H1 (cell line): ENCODE results near the gene ARL5A. TPM values are rescaled to one million over a fixed set of nuclear protein-coding genes. Genes with fewer than 3 reads are reported as not detected.

ENCODE experiments used
- CTCF ChIA-PET: fragments of 300-600 bp; sonication (Branson Sonifier 250); formaldehyde crosslinking; loops from one replicate; lab custom pipeline; 2021; ENCODE audit not compliant: partially characterized antibody; lab: Charles Lee
- POLR2A ChIA-PET: fragments of 300-600 bp; sonication (Branson Sonifier 250); formaldehyde crosslinking; loops from one replicate; lab custom pipeline; 2021; ENCODE audit warnings: inconsistent platforms; ENCODE audit not compliant: partially characterized antibody; lab: Charles Lee
- DNase-seq, 2 experiments: peaks; one replicate each; pipeline versions ENCODE4 v3.0.0 to v3.0.0-alpha.2; 2010 to 2022; ENCODE audit warnings: low spot score in 2 of 2, low read depth in 1 of 2, mixed read lengths in 1 of 2
- FAIRE-seq: peaks from 2 replicates; lab custom pipeline; 2011; peaks lifted over from hg19 to GRCh38; lab: Jason Lieb, UNC
- H2AFZ ChIP-seq: 2 replicates; pipeline ENCODE4 v1.8.1; 2012; ENCODE audit warnings: low read length, inconsistent platforms
- H2AK5ac ChIP-seq: 2 replicates; pipeline ENCODE4 v1.6.1; 2013; ENCODE audit warnings: low read depth, low read length
- H2BK120ac ChIP-seq: replicated peaks from 2 replicates; pipeline ENCODE3; 2013; ENCODE audit warnings: low read depth, low read length, inconsistent platforms
- H2BK12ac ChIP-seq: 2 replicates; pipeline ENCODE4 v1.6.1; 2013; ENCODE audit warnings: low read depth, low read length
- H2BK15ac ChIP-seq: 2 replicates; pipeline ENCODE4 v1.6.1; 2013; ENCODE audit warnings: low read length
- H2BK20ac ChIP-seq: 2 replicates; pipeline ENCODE4 v1.6.1; 2013; ENCODE audit warnings: low read length
- H2BK5ac ChIP-seq: 2 replicates; pipeline ENCODE4 v1.6.1; 2013; ENCODE audit warnings: low read depth, low read length
- H3K14ac ChIP-seq: 2 replicates; pipeline ENCODE4 v1.6.1; 2013; ENCODE audit warnings: inconsistent platforms; ENCODE audit not compliant: insufficient read length
- H3K18ac ChIP-seq: 2 replicates; pipeline ENCODE4 v1.6.1; 2013; ENCODE audit warnings: low read length; ENCODE audit errors: extremely low read depth
- H3K23ac ChIP-seq: 2 replicates; pipeline ENCODE4 v1.6.1; 2013; ENCODE audit warnings: inconsistent platforms; ENCODE audit not compliant: insufficient read length
- H3K23me2 ChIP-seq: 2 replicates; pipeline ENCODE4 v1.6.1; 2013; ENCODE audit warnings: low read depth, low read length
- H3K27ac ChIP-seq: 2 replicates; pipeline ENCODE4 v1.6.1; 2011; ENCODE audit warnings: low read depth, low read length, inconsistent platforms
- H3K27me3 ChIP-seq, 4 experiments: replicated peaks in 1 of 4; 1 replicate in 1 of 4; 2 replicates in 3 of 4; pipeline versions ENCODE4 v1.6.1 to v1.8.1; 2011 to 2013; ENCODE audit warnings: low read length in 3 of 4, mild to moderate bottlenecking in 3 of 4, inconsistent platforms in 2 of 4, mixed read lengths in 2 of 4, moderate library complexity in 1 of 4; ENCODE audit not compliant: control insufficient read depth in 3 of 4, insufficient read depth in 3 of 4; ENCODE audit errors: extremely low read depth in 1 of 4
- H3K36me3 ChIP-seq, 4 experiments: 2 replicates each; pipeline versions ENCODE4 v1.6.1 to v1.8.1; 2011 to 2013; ENCODE audit warnings: mild to moderate bottlenecking in 4 of 4, low read length in 3 of 4, moderate library complexity in 2 of 4, control low read depth in 1 of 4, inconsistent platforms in 1 of 4; ENCODE audit not compliant: insufficient read depth in 4 of 4, control insufficient read depth in 2 of 4
- H3K4ac ChIP-seq: replicated peaks from 2 replicates; pipeline ENCODE3; 2013; ENCODE audit warnings: low read length, low read depth, mixed read lengths, inconsistent platforms; ENCODE audit not compliant: insufficient read length
- H3K4me1 ChIP-seq, 4 experiments: replicated peaks in 1 of 4; 1 replicate in 1 of 4; 2 replicates in 3 of 4; pipeline versions ENCODE4 v1.6.1 to v1.8.1; 2011 to 2013; ENCODE audit warnings: low read length in 3 of 4, inconsistent platforms in 2 of 4, mixed read lengths in 1 of 4; ENCODE audit not compliant: insufficient read depth in 4 of 4, control insufficient read depth in 3 of 4
- H3K4me2 ChIP-seq, 2 experiments: 2 replicates each; pipeline versions ENCODE4 v1.6.1 to v1.8.1; 2011 to 2013; ENCODE audit warnings: low read depth in 2 of 2, low read length in 2 of 2, control low read depth in 1 of 2, inconsistent platforms in 1 of 2, mild to moderate bottlenecking in 1 of 2; ENCODE audit not compliant: insufficient read depth in 1 of 2
- H3K4me3 ChIP-seq, 4 experiments: fragments of 200-600, 300-600 bp in 1 of 4; sonication (generic), shearing (Covaris generic), sonication (Bioruptor Twin) in 1 of 4; 2 replicates each; pipeline versions ENCODE4 v1.5.1 to v1.8.1; 2011 to 2016; ENCODE audit warnings: low read length in 4 of 4, low read depth in 3 of 4, control low read depth in 2 of 4, inconsistent platforms in 2 of 4, mild to moderate bottlenecking in 2 of 4, mixed read lengths in 1 of 4, moderate library complexity in 1 of 4; ENCODE audit not compliant: insufficient read depth in 2 of 4; ENCODE audit errors: extremely low read depth in 1 of 4
- H3K56ac ChIP-seq: replicated peaks from 2 replicates; pipeline ENCODE3; 2013; ENCODE audit warnings: low read depth, mild to moderate bottlenecking, mixed read lengths, low read length, inconsistent platforms; ENCODE audit not compliant: insufficient read length
- H3K79me1 ChIP-seq: 2 replicates; pipeline ENCODE4 v1.6.1; 2013; ENCODE audit warnings: low read depth, low read length, control low read depth
- H3K79me2 ChIP-seq, 2 experiments: 2 replicates each; pipeline versions ENCODE4 v1.6.1 to v1.8.1; 2012 to 2013; ENCODE audit warnings: low read length in 2 of 2, mild to moderate bottlenecking in 2 of 2, inconsistent platforms in 1 of 2; ENCODE audit not compliant: insufficient read depth in 2 of 2, control insufficient read depth in 1 of 2
- H3K9ac ChIP-seq, 4 experiments: replicated peaks in 1 of 4; 1 replicate in 1 of 4; 2 replicates in 3 of 4; pipeline versions ENCODE4 v1.6.1 to v1.8.1; 2011 to 2013; ENCODE audit warnings: low read depth in 3 of 4, low read length in 3 of 4, control low read depth in 2 of 4, mild to moderate bottlenecking in 2 of 4, moderate library complexity in 2 of 4, inconsistent platforms in 1 of 4; ENCODE audit errors: extremely low read depth in 1 of 4
- H3K9me3 ChIP-seq, 2 experiments: 2 replicates each; pipeline versions ENCODE4 v1.6.1 to v1.8.1; 2012 to 2013; ENCODE audit warnings: mild to moderate bottlenecking in 2 of 2, moderate library complexity in 2 of 2, control low read depth in 1 of 2, inconsistent platforms in 1 of 2, low read depth in 1 of 2, low read length in 1 of 2, mixed read lengths in 1 of 2; ENCODE audit not compliant: insufficient read depth in 2 of 2
- H4K20me1 ChIP-seq, 2 experiments: replicated peaks in 1 of 2; 2 replicates each; pipeline versions ENCODE3 to v1.8.1; 2011 to 2013; ENCODE audit warnings: inconsistent platforms in 2 of 2, low read length in 2 of 2, mild to moderate bottlenecking in 1 of 2; ENCODE audit not compliant: insufficient read depth in 2 of 2, control insufficient read depth in 1 of 2
- H4K5ac ChIP-seq: 2 replicates; pipeline ENCODE4 v1.6.1; 2013; ENCODE audit warnings: low read length, low read depth, mixed read lengths, inconsistent platforms; ENCODE audit not compliant: insufficient read length
- H4K8ac ChIP-seq: 2 replicates; pipeline ENCODE4 v1.8.0; 2013; ENCODE audit warnings: mild to moderate bottlenecking, moderate library complexity, low read length, inconsistent platforms; ENCODE audit not compliant: insufficient read depth; ENCODE audit errors: extremely low read depth
- H4K91ac ChIP-seq: replicated peaks from 2 replicates; pipeline ENCODE3; 2013; ENCODE audit warnings: low read length, mixed read lengths, inconsistent platforms; ENCODE audit not compliant: insufficient read length
- RXRA ChIP-seq: IDR thresholded peaks from 2 replicates; pipeline ENCODE4 v1.6.1; 2011; ENCODE audit warnings: low read depth, mild to moderate bottlenecking, low read length, moderate library complexity; ENCODE audit not compliant: insufficient read depth
- TAF1 ChIP-seq: IDR thresholded peaks from 2 replicates; pipeline ENCODE4 v1.6.1; 2011; ENCODE audit warnings: mild to moderate bottlenecking, low read depth, low read length
- whole genome bisulfite sequencing, 2 experiments: shearing (Covaris generic) in 1 of 2; methylation state at CpG; one replicate each; pipeline versions ENCODE4 v1.1.6 to v1.1.7; 2013 to 2015; ENCODE audit warnings: low lambda C conversion rate in 2 of 2, mixed read lengths in 2 of 2, inconsistent platforms in 1 of 2, low coverage in 1 of 2, missing lambda C conversion rate in 1 of 2; ENCODE audit not compliant: insufficient replicate concordance in 2 of 2, insufficient coverage in 1 of 2, insufficient read length in 1 of 2; ENCODE audit errors: extremely low coverage in 1 of 2, missing lambda C conversion rate in 1 of 2; 5-methylcytosine and 5-hydroxymethylcytosine counted together
- polyA plus RNA-seq, 7 experiments: library from polyadenylated mRNA; depleted of rRNA in 3 of 7; stranded (reverse) in 5 of 7; unstranded in 2 of 7; fragments of >200 nt in 5 of 7; fragments of 200-250 nt in 2 of 7; gene quantifications; 1 replicate in 5 of 7; 2 replicates in 1 of 7; 4 replicates in 1 of 7; pipeline versions ENCODE4 v1.2.1 to v1.2.3, GENCODE V29; 2011 to 2013; ENCODE audit warnings: missing spikeins in 2 of 7, mixed read lengths in 2 of 7
- total RNA-seq: library from RNA; stranded (reverse); fragmentation: NEBNext Ultra II Directional; extraction: Animal tissue kit (Norgen Biotek cat#: 25700); gene quantifications from 2 replicates; pipeline ENCODE4 v1.2.1, GENCODE V29; 2021

Gene ARL5A
- total and polyA plus RNA-seq, 2 of the 8 experiments (the other 6 are each of a cell fraction or from before 2014, with no cell fraction given): 12.6 to 86.3 TPM

DNA sequence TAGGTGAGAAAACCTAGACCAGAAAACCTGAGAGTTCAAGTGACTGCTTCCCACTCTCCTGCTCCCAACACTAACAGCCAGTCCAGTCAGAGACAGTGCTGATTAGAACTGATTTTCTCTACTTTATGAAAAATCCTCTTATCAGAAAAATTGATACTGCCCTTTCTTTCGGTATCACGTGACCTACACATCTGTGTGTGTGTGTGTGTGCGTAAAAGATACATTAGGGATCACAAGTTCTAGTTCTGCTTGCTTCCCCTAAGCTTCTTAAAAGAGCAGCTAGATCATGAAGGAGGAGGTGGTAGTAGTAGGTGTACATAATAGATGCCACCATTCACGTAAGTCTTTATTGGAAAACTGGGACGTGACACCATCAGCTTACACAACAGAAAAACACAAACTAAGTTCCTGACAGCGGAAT is 1.5 kb downstream of the ARL5A start:
- Histone ChIP-seq H2AFZ (no peak overlapping the region), H3K18ac (no peak overlapping the region), H3K14ac (no peak overlapping the region), H2BK12ac (no peak overlapping the region), H2BK15ac (no peak overlapping the region), H3K23ac (no peak overlapping the region), H4K91ac (no peak overlapping the region), H3K23me2 (no peaks in the 10 kb centered on the region; the same call in 1 of the 2 replicates), H3K9ac (0 out of 7 replicates have a peak overlapping the region, but pooled peaks of 1 of the 4 experiments have one; percentile 8), H3K4me2 (peak overlapping the region; percentile 72 to 89), H2BK5ac (no peak overlapping the region), H3K27ac (no peak overlapping the region), H3K36me3 (no peaks in the 10 kb centered on the region), H3K4me3 (peak overlapping the region; percentile 11 to 98 (median 90); a peak in 7 of 8 replicates), H3K4me1 (peaks cover 0 to 17% (median 9%) of the 10 kb centered on the region in 4 experiments; a peak in 5 of 7 replicates), H3K56ac (no peak overlapping the region), H2BK120ac (no peak overlapping the region), H2BK20ac (no peak overlapping the region), H3K79me2 (peaks cover 22 to 62% of the 10 kb centered on the region in 2 experiments), H3K27me3 (no peaks in the 10 kb centered on the region), H4K8ac (no peak overlapping the region), H4K5ac (no peak overlapping the region)
- FAIRE-seq (no peak), DNase-seq (no peak)
- 72% methylated on average over 6 of the region's 6 CpGs; no CpG with 5 or more reads in 1 of the 2 experiments for WGBS, 2 experiments
- TF ChIP-seq RXRA (no peak), TAF1 (no peak)
- TF ChIP-seq, all 59 proteins: peak for 0
- ChIA-PET CTCF (interaction anchor here (0.6 to 1.7 kb wide), 5 partner anchors 14 to 199 kb away, joined by 3 to 7 read pairs (median 4); no protein-coding TSS in a partner anchor), POLR2A (interaction anchor here (0.6 to 3.0 kb wide), 4 partner anchors 9 to 453 kb away, joined by 3 to 21 read pairs (median 5); no protein-coding TSS in a partner anchor)
- Histone ChIP-seq H4K20me1 (peaks cover 8 to 10% of the 10 kb centered on the region in 2 experiments), H3K4ac (no peak overlapping the region), H3K9me3 (no peaks in the 10 kb centered on the region), H3K79me1 (no peaks in the 10 kb centered on the region), H2AK5ac (no peak overlapping the region)
